Breast epithelium (tissue), 4 donors: ENCODE data around the gene TMEM176B. TPM values are rescaled to one million over a fixed set of nuclear protein-coding genes. Genes with fewer than 3 reads are reported as not detected.

Source experiments
- DNase-seq, 2 donors: peaks; one replicate each; pipeline ENCODE4 v3.0.0-alpha.2; 2019; ENCODE audit warnings: low spot score in 2 of 2
- H3K27ac ChIP-seq, 2 donors: fragments of 200-600 bp; sonication (generic) in 1 of 2; one replicate each; pipeline ENCODE4 v1.5.1; 2016 to 2019; ENCODE audit warnings: mild to moderate bottlenecking in 1 of 2
- H3K27me3 ChIP-seq, 2 donors: fragments of 200-600 bp; sonication (generic) in 1 of 2; one replicate each; pipeline versions ENCODE4 v1.5.1 to v1.6.0; 2017 to 2019; ENCODE audit warnings: control low read depth in 1 of 2, mild to moderate bottlenecking in 1 of 2
- H3K36me3 ChIP-seq: fragments of 200-600 bp; one replicate; pipeline ENCODE4 v1.5.1; 2019
- H3K4me1 ChIP-seq, 2 donors: fragments of 200-600 bp; sonication (generic); one replicate each; pipeline ENCODE4 v1.5.1; 2016 to 2019; ENCODE audit warnings: control low read depth in 1 of 2
- H3K4me3 ChIP-seq, 3 donors: fragments of 200-600 bp; sonication (generic); 1 replicate in 2 of 3; 2 replicates in 1 of 3; pipeline ENCODE4 v1.5.1; 2016 to 2019; ENCODE audit warnings: mild to moderate bottlenecking in 3 of 3, moderate library complexity in 2 of 3
- H3K9me3 ChIP-seq, 2 donors: fragments of 200-600 bp; sonication (generic) in 1 of 2; one replicate each; pipeline ENCODE4 v1.5.1; 2016 to 2019; ENCODE audit warnings: control low read depth in 1 of 2
- POLR2A ChIP-seq: fragments of 450-650 bp; IDR thresholded peaks from one replicate; pipeline ENCODE4 v1.6.1; 2016; ENCODE audit warnings: antibody characterized with exemption, mild to moderate bottlenecking, moderate library complexity
- POLR2AphosphoS5 ChIP-seq, 3 donors: sonication (generic); formaldehyde crosslinking; IDR thresholded peaks; one replicate each; pipeline ENCODE4 v1.6.1; 2017; ENCODE audit warnings: antibody characterized with exemption in 3 of 3
- intact Hi-C: fragments of 100-400 bp; cut with DNase I; formaldehyde crosslinking; loops from one replicate; pipeline ENCODE4 v1.15.1; 2023; ENCODE audit warnings: low total_unique reads
- total RNA-seq, 3 donors: library from RNA; depleted of rRNA; stranded (reverse); fragments of >200 nt; gene quantifications; one replicate each; pipeline ENCODE4 v1.1.0, GENCODE V29; 2016
- TF ChIP-seq, protein P1 (sequence below), 3 donors: fragments of 450-650 bp; IDR thresholded peaks; one replicate each; pipeline ENCODE4 v1.5.1; 2016 to 2017; ENCODE audit warnings: antibody characterized with exemption in 3 of 3, mild to moderate bottlenecking in 3 of 3, moderate library complexity in 3 of 3

The TMEM176B gene
- 100 to 1,000 TPM in 1 of 3 donors, 10 to 100 TPM in 2; 49.1 to 105 (median 75.5) TPM for total RNA-seq

DNA sequence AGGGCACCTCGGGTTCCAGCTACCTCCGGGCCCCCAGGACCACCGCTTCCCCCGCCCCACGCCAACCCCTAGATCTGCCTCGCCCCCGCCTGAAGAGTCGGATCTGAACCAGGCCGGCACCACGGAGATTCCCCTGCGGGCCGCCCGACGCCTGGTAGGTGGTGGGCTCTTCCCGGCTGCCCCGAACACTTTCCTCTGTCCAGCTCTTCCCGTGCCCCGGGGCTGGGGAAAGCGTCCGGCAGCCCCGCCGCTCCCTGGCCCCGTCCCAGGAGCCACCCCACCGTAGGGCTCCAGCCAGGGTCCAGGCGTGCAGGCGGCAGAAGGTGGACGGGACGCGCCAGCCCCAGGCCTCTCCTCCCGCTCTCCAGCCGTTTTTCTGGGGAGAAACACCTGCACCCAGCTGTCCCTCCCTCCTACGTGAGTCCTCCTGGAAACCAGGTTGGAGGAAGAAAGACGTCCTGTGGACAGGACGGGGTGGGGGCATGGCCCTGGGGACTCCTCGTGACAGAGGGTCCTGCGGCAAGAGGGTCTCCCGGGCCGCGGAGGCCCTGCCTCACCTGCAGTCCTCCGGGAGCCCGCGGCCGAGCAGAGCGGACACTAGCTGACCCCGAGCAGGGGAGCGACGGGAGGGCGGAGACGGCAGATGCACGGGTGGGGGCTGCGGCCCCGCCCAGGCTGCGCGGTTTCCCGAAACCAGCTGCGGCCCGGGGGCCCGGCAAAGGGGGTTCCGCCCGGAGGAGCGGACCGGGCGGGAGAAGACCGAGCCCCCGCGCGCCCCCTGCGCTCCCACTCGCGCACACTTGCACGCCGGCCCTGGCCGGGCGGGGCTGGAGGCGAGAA is at the start of gene TMEM176B:
Gene TMEM176B (minus strand): TSS at position 624 of the 840 bp plus-strand sequence. CDS start 3,795 bp downstream, outside the sequence.
- no peaks in the 10 kb centered on the region for H3K9me3 ChIP-seq
- H3K36me3 ChIP-seq = no peaks in the 10 kb centered on the region
- no peaks in the 10 kb centered on the region for H3K4me1 ChIP-seq
- H3K4me3 ChIP-seq = peak within 1 kb of the TSS; percentile 61 to 83 (median 65)
- TF ChIP-seq POLR2A (no peak), POLR2AphosphoS5 (IDR thresholded peaks at IDR 0.05) (no peak)
- TF ChIP-seq, protein P1, sequence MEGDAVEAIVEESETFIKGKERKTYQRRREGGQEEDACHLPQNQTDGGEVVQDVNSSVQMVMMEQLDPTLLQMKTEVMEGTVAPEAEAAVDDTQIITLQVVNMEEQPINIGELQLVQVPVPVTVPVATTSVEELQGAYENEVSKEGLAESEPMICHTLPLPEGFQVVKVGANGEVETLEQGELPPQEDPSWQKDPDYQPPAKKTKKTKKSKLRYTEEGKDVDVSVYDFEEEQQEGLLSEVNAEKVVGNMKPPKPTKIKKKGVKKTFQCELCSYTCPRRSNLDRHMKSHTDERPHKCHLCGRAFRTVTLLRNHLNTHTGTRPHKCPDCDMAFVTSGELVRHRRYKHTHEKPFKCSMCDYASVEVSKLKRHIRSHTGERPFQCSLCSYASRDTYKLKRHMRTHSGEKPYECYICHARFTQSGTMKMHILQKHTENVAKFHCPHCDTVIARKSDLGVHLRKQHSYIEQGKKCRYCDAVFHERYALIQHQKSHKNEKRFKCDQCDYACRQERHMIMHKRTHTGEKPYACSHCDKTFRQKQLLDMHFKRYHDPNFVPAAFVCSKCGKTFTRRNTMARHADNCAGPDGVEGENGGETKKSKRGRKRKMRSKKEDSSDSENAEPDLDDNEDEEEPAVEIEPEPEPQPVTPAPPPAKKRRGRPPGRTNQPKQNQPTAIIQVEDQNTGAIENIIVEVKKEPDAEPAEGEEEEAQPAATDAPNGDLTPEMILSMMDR (IDR thresholded peaks at IDR 0.05) = no peak
- no peak for DNase-seq
- peak within 1 kb of the TSS; percentile 64 to 87 for H3K27ac ChIP-seq
- H3K27me3 ChIP-seq = peaks cover 2 to 21% of the 10 kb centered on the region in 2 donors
- intact Hi-C loops = loop anchor here (10.0 kb wide), 1 partner anchor 375 kb away; no protein-coding TSS in a partner anchor

DNA sequence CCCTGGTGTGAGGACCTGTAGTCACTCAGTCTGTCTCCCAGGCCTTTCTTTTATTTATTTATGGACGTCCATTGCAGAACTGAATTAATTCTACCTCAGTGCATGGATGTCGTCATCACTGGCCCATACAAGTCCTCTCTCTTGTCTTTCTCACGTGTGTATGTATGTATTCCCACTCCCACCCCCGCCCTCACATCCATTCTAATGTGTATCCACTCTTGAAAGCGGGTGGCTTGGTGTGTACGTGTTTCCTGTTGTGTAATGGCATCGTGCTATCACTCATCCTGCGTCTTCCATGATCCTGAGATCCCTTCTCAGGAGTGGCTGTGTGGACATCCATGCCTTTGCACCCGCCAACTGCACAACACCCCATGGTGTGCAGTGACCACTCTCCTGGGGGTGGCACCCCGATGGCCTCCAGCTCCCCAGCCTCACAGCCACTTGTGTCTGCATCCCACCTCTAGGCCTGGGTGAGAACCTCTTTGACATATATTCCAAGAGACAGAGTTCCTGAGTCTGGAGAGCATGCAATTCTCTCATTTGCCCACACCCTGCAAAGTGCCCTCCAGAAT is 49.1 kb upstream of the TMEM176B start:
- no peak overlapping the region for H3K27ac ChIP-seq
- no peaks in the 10 kb centered on the region for H3K27me3 ChIP-seq
- no peaks in the 10 kb centered on the region for H3K36me3 ChIP-seq
- no peaks in the 10 kb centered on the region for H3K4me1 ChIP-seq
- intact Hi-C loops = no loop called here
- no peaks in the 10 kb centered on the region for H3K9me3 ChIP-seq
- no peak overlapping the region for H3K4me3 ChIP-seq
- no peak for DNase-seq
- no peak for TF ChIP-seq POLR2AphosphoS5 (IDR thresholded peaks at IDR 0.05)
- TF ChIP-seq, protein P1 (IDR thresholded peaks at IDR 0.05) = no peak
- no peak for TF ChIP-seq POLR2A

DNA sequence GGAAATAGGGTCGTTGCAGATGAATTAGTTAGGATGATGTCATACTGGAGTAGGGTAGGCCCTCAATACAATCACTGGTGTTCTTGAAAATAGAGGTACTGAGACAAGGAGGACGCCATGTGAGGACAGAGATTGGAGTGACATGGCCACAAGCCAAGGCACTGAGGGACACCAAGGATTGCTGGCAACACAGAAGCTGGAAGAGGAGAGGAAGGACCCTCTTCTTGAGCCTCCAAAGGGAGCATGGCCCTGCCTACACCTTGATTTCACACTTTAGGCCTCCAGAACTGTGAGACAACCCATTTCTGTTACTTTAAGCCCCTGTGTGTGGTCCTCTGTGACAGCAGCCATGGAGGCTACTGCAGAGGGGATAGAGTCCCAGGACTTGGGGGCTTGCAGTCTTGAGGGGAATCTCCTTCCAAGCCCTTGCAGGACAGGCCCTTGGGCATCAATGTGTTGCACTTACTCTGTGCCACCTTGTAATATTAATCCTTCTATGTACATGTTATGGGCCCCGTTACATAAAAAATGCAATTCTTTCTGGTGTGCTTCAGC is 48.5 kb upstream of the TMEM176B start:
- DNase-seq = no peak
- TF ChIP-seq POLR2AphosphoS5 (IDR thresholded peaks at IDR 0.05) (no peak), POLR2A (no peak)
- TF ChIP-seq, protein P1 (IDR thresholded peaks at IDR 0.05) = no peak
- no peak overlapping the region for H3K27ac ChIP-seq
- H3K36me3 ChIP-seq = no peaks in the 10 kb centered on the region
- no peaks in the 10 kb centered on the region for H3K4me1 ChIP-seq
- intact Hi-C loops = no loop called here
- H3K9me3 ChIP-seq = no peaks in the 10 kb centered on the region
- no peaks in the 10 kb centered on the region for H3K27me3 ChIP-seq
- H3K4me3 ChIP-seq = no peak overlapping the region

DNA sequence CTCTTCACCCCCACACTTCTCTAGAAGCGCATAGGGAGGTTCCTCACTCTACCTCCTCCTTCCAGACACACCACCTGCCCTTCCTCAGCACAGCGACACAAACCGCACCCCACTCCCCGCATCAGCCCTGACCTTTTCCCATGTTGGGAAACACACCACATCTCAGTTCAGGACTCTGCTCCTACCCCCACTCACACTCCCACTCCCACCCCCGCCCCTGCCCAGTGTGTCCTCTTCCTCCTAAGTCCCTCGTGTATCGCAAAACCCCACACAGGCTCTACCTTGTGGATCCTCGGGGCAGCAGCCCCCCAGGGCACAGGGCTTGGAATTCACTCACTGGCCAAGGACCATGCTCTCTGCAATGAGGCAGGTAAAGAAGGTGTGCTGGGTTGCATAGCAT is 47.9 kb upstream of the TMEM176B start:
- intact Hi-C loops = no loop called here
- H3K9me3 ChIP-seq = no peaks in the 10 kb centered on the region
- no peak overlapping the region for H3K4me3 ChIP-seq
- no peaks in the 10 kb centered on the region for H3K4me1 ChIP-seq
- no peak for DNase-seq
- H3K27me3 ChIP-seq = no peaks in the 10 kb centered on the region
- no peaks in the 10 kb centered on the region for H3K36me3 ChIP-seq
- TF ChIP-seq POLR2AphosphoS5 (IDR thresholded peaks at IDR 0.05) = no peak
- no peak for TF ChIP-seq POLR2A
- TF ChIP-seq, protein P1 (IDR thresholded peaks at IDR 0.05) = no peak
- H3K27ac ChIP-seq = no peak overlapping the region

DNA sequence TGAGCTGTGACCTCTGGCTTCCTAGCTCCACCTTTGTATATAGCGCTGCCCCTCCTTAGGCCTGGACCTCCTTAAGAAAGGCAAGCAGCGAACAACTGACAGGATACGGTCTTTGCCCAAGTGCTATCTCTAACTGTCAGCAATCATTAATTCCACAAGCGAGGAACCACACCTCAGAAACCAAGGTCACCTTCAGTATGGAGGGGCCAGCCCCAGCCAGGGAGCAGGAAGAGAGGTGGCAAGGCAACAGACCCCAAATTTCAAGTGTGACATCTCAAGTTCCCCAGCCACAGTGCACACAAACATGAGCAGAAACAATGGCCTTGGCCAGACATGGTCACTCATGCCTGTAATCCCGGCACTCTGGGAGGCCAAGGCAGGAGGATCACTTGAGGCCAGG is 47.4 kb upstream of the TMEM176B start:
- TF ChIP-seq POLR2A (no peak), POLR2AphosphoS5 (IDR thresholded peaks at IDR 0.05) (no peak)
- TF ChIP-seq, protein P1 (IDR thresholded peaks at IDR 0.05) = no peak

More for the DNA sequence above, 47.4 kb upstream of the TMEM176B start:
- H3K4me1 ChIP-seq = no peaks in the 10 kb centered on the region
- H3K9me3 ChIP-seq = no peaks in the 10 kb centered on the region
- no peaks in the 10 kb centered on the region for H3K27me3 ChIP-seq
- no peak overlapping the region for H3K27ac ChIP-seq
- H3K4me3 ChIP-seq = no peak overlapping the region
- intact Hi-C loops = no loop called here
- H3K36me3 ChIP-seq = no peaks in the 10 kb centered on the region
- DNase-seq = no peak
